Measurements from ENCODE around the gene SNPH. TPM values are rescaled to one million over a fixed set of nuclear protein-coding genes. Genes with fewer than 3 reads are reported as not detected.

The SNPH gene
- total and polyA plus RNA-seq, 2 of the 8 experiments (the other 6 are each of a cell fraction or from before 2014, with no cell fraction given) = 0.98 to 4.9 TPM

DNA sequence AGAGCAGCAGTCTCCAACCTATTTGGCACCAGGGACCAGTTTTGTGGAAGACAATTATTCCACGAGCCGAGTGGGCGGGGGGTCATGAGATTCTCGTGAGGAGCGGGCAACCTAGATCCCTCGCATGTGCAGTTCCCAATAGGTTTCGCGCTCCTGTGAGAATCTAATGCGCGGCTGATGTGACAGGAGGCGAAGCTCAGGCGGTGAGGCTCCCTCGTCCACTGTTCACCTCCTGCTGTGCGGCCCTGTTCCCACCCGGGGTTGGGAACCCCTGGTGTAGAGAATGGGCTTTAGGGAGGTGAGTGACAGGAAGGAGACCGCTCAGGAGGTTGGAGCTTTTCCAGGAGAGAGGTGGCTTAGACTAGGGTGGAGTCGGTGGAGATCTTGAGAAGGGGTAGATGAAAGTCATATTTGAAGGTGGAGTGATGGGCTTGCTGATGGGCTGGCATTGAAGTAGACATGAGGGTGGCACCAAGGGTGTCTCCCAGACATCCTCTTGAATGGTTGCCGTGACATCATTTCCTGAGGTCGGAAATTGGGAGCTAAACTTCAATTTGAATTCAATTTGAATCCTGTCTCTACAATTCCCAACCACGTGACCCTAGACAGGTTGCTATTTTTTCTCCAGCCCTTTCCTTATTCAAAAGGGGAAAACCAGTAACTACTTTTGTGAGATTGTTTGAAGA lies 41.7 kb upstream of the SNPH start (continued):
- TF ChIP-seq, protein P1, sequence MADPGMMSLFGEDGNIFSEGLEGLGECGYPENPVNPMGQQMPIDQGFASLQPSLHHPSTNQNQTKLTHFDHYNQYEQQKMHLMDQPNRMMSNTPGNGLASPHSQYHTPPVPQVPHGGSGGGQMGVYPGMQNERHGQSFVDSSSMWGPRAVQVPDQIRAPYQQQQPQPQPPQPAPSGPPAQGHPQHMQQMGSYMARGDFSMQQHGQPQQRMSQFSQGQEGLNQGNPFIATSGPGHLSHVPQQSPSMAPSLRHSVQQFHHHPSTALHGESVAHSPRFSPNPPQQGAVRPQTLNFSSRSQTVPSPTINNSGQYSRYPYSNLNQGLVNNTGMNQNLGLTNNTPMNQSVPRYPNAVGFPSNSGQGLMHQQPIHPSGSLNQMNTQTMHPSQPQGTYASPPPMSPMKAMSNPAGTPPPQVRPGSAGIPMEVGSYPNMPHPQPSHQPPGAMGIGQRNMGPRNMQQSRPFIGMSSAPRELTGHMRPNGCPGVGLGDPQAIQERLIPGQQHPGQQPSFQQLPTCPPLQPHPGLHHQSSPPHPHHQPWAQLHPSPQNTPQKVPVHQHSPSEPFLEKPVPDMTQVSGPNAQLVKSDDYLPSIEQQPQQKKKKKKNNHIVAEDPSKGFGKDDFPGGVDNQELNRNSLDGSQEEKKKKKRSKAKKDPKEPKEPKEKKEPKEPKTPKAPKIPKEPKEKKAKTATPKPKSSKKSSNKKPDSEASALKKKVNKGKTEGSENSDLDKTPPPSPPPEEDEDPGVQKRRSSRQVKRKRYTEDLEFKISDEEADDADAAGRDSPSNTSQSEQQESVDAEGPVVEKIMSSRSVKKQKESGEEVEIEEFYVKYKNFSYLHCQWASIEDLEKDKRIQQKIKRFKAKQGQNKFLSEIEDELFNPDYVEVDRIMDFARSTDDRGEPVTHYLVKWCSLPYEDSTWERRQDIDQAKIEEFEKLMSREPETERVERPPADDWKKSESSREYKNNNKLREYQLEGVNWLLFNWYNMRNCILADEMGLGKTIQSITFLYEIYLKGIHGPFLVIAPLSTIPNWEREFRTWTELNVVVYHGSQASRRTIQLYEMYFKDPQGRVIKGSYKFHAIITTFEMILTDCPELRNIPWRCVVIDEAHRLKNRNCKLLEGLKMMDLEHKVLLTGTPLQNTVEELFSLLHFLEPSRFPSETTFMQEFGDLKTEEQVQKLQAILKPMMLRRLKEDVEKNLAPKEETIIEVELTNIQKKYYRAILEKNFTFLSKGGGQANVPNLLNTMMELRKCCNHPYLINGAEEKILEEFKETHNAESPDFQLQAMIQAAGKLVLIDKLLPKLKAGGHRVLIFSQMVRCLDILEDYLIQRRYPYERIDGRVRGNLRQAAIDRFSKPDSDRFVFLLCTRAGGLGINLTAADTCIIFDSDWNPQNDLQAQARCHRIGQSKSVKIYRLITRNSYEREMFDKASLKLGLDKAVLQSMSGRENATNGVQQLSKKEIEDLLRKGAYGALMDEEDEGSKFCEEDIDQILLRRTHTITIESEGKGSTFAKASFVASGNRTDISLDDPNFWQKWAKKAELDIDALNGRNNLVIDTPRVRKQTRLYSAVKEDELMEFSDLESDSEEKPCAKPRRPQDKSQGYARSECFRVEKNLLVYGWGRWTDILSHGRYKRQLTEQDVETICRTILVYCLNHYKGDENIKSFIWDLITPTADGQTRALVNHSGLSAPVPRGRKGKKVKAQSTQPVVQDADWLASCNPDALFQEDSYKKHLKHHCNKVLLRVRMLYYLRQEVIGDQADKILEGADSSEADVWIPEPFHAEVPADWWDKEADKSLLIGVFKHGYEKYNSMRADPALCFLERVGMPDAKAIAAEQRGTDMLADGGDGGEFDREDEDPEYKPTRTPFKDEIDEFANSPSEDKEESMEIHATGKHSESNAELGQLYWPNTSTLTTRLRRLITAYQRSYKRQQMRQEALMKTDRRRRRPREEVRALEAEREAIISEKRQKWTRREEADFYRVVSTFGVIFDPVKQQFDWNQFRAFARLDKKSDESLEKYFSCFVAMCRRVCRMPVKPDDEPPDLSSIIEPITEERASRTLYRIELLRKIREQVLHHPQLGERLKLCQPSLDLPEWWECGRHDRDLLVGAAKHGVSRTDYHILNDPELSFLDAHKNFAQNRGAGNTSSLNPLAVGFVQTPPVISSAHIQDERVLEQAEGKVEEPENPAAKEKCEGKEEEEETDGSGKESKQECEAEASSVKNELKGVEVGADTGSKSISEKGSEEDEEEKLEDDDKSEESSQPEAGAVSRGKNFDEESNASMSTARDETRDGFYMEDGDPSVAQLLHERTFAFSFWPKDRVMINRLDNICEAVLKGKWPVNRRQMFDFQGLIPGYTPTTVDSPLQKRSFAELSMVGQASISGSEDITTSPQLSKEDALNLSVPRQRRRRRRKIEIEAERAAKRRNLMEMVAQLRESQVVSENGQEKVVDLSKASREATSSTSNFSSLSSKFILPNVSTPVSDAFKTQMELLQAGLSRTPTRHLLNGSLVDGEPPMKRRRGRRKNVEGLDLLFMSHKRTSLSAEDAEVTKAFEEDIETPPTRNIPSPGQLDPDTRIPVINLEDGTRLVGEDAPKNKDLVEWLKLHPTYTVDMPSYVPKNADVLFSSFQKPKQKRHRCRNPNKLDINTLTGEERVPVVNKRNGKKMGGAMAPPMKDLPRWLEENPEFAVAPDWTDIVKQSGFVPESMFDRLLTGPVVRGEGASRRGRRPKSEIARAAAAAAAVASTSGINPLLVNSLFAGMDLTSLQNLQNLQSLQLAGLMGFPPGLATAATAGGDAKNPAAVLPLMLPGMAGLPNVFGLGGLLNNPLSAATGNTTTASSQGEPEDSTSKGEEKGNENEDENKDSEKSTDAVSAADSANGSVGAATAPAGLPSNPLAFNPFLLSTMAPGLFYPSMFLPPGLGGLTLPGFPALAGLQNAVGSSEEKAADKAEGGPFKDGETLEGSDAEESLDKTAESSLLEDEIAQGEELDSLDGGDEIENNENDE (IDR thresholded peaks at IDR 0.05; ENCODE audit: insufficient replicate concordance, low read length) = no peak
- no peak for TF ChIP-seq GTF2F1 (IDR thresholded peaks at IDR 0.05; ENCODE audit: borderline replicate concordance, low read depth, low read length)
- TF ChIP-seq KDM4A (IDR thresholded peaks at IDR 0.05; ENCODE audit: low read depth, low read length, severe bottlenecking) = no peak
- TF ChIP-seq POLR2AphosphoS5 (IDR thresholded peaks at IDR 0.05; ENCODE audit: low read depth, low read length) = no peak
- no peak for TF ChIP-seq TBP (IDR thresholded peaks at IDR 0.05; ENCODE audit: low read depth, low read length)
- TF ChIP-seq SIX5 (IDR thresholded peaks at IDR 0.05; ENCODE audit: low read depth, low read length) = no peak
- TF ChIP-seq SRF (IDR thresholded peaks at IDR 0.05; ENCODE audit: low read depth, low read length) = no peak
- no peak for TF ChIP-seq JUN (IDR thresholded peaks at IDR 0.05; ENCODE audit: low read depth, low read length)

Measured in H1 (cell line).